IMR-90 (cell line): Measurements from ENCODE around the gene SEMA4B. TPM values are rescaled to one million over a fixed set of nuclear protein-coding genes. Genes with fewer than 3 reads are reported as not detected.

Experiments
- ATAC-seq: fragments of 200-7000 bp; cut with Tn5 transposase; 2 replicates; pipeline ENCODE4 v1.9.1; 2020; ENCODE audit warnings: low read depth, mild to moderate bottlenecking, moderate library complexity
- BruUV-seq: library from RNA; stranded (reverse); fragments of 400-500 nt; replicated peaks from 2 replicates; lab custom pipeline; 2021; lab: Mats Ljungman, UMichigan
- CTCF ChIA-PET: fragments of 300-600 bp; formaldehyde crosslinking; extraction: SDS; loops from one replicate; lab custom pipeline; 2021; ENCODE audit warnings: antibody characterized with exemption; lab: Yijun Ruan, JAX
- POLR2A ChIA-PET: fragments of 300-600 bp; sonication (Branson Sonifier 250); formaldehyde crosslinking; loops from one replicate; lab custom pipeline; 2022; ENCODE audit warnings: antibody characterized with exemption; ENCODE audit not compliant: unreplicated experiment; lab: Charles Lee
- DNase-seq: peaks from one replicate; pipeline ENCODE4 v3.0.0; 2013
- H2AFZ ChIP-seq: replicated peaks from 2 replicates; pipeline ENCODE3; 2013; ENCODE audit warnings: low read length, mild to moderate bottlenecking; ENCODE audit not compliant: poor library complexity
- H2AK5ac ChIP-seq: 2 replicates; pipeline ENCODE4 v1.6.1; 2013; ENCODE audit warnings: low read depth, low read length, inconsistent platforms
- H2AK9ac ChIP-seq: replicated peaks from 2 replicates; pipeline ENCODE3; 2013; ENCODE audit warnings: mild to moderate bottlenecking, low read depth, low read length, moderate library complexity; ENCODE audit not compliant: poor library complexity
- H2BK120ac ChIP-seq: 2 replicates; pipeline ENCODE4 v1.6.1; 2013; ENCODE audit warnings: low read depth, low read length, inconsistent platforms
- H2BK15ac ChIP-seq: 3 replicates; pipeline ENCODE4 v1.6.1; 2013; ENCODE audit warnings: low read depth, low read length, inconsistent platforms
- H2BK20ac ChIP-seq: 2 replicates; pipeline ENCODE4 v1.6.1; 2013; ENCODE audit warnings: low read depth, mild to moderate bottlenecking, inconsistent platforms, low read length, moderate library complexity
- H2BK5ac ChIP-seq: 2 replicates; pipeline ENCODE4 v1.6.1; 2013; ENCODE audit warnings: mild to moderate bottlenecking, low read depth, low read length, inconsistent platforms; ENCODE audit not compliant: poor library complexity, severe bottlenecking
- H3K14ac ChIP-seq: replicated peaks from 2 replicates; pipeline ENCODE4 v1.6.1; 2013; ENCODE audit warnings: low read depth, low read length, inconsistent platforms
- H3K18ac ChIP-seq: 2 replicates; pipeline ENCODE4 v1.6.1; 2013; ENCODE audit warnings: low read depth, low read length, control low read depth
- H3K23ac ChIP-seq: 2 replicates; pipeline ENCODE4 v1.6.1; 2013; ENCODE audit warnings: low read depth, low read length, inconsistent platforms
- H3K27ac ChIP-seq: 2 replicates; pipeline ENCODE4 v1.5.1; 2013; ENCODE audit warnings: mild to moderate bottlenecking, control low read depth, low read length; ENCODE audit not compliant: insufficient read depth
- H3K27me3 ChIP-seq: 2 replicates; pipeline ENCODE4 v1.6.1; 2013; ENCODE audit warnings: low read length; ENCODE audit not compliant: control insufficient read depth, insufficient read depth
- H3K36me3 ChIP-seq: 2 replicates; pipeline ENCODE4 v1.6.1; 2013; ENCODE audit warnings: low read length, mixed read lengths; ENCODE audit not compliant: control insufficient read depth, insufficient read depth
- H3K4ac ChIP-seq: 2 replicates; pipeline ENCODE4 v1.6.1; 2013; ENCODE audit warnings: low read depth, low read length, inconsistent platforms
- H3K4me1 ChIP-seq: 2 replicates; pipeline ENCODE4 v1.6.1; 2013; ENCODE audit warnings: low read length, mixed read lengths; ENCODE audit not compliant: control insufficient read depth, insufficient read depth
- H3K4me2 ChIP-seq: 2 replicates; pipeline ENCODE4 v1.6.1; 2013; ENCODE audit warnings: low read depth, mild to moderate bottlenecking, control low read depth, low read length, moderate library complexity
- H3K4me3 ChIP-seq: 2 replicates; pipeline ENCODE4 v1.5.1; 2013; ENCODE audit warnings: low read depth, mild to moderate bottlenecking, control low read depth, low read length, moderate library complexity; ENCODE audit not compliant: insufficient read depth
- H3K56ac ChIP-seq: 2 replicates; pipeline ENCODE4 v1.6.1; 2013; ENCODE audit warnings: low read length, inconsistent platforms; ENCODE audit not compliant: insufficient read depth; ENCODE audit errors: extremely low read depth
- H3K79me1 ChIP-seq, 2 experiments: 2 replicates each; pipeline ENCODE4 v1.6.1; 2013; ENCODE audit warnings: low read length in 2 of 2, inconsistent platforms in 1 of 2, low read depth in 1 of 2
- H3K9ac ChIP-seq: 2 replicates; pipeline ENCODE4 v1.6.1; 2013; ENCODE audit warnings: low read depth, low read length, control low read depth
- H3K9me1 ChIP-seq: 2 replicates; pipeline ENCODE4 v1.6.1; 2013; ENCODE audit warnings: low read length, inconsistent platforms; ENCODE audit not compliant: insufficient read depth
- H3K9me3 ChIP-seq: 2 replicates; pipeline ENCODE4 v1.6.1; 2013; ENCODE audit warnings: low read length; ENCODE audit not compliant: control insufficient read depth, insufficient read depth
- H4K20me1 ChIP-seq: 2 replicates; pipeline ENCODE4 v1.6.1; 2013; ENCODE audit warnings: low read length, inconsistent platforms; ENCODE audit not compliant: insufficient read depth
- H4K5ac ChIP-seq: 2 replicates; pipeline ENCODE4 v1.6.1; 2013; ENCODE audit warnings: mild to moderate bottlenecking, low read depth, low read length, control low read depth
- H4K8ac ChIP-seq, 2 experiments: 2 replicates each; pipeline ENCODE4 v1.6.1; 2013; ENCODE audit warnings: low read depth in 2 of 2, low read length in 2 of 2, control low read depth in 1 of 2, inconsistent platforms in 1 of 2
- H4K91ac ChIP-seq: 2 replicates; pipeline ENCODE4 v1.6.1; 2013; ENCODE audit warnings: low read depth, low read length, inconsistent platforms; ENCODE audit not compliant: insufficient read depth
- BHLHE40 ChIP-seq: fragments of 150-350 bp; IDR thresholded peaks from 2 replicates; pipeline ENCODE4 v1.6.1; 2016; ENCODE audit warnings: mild to moderate bottlenecking, low read depth, low read length
- CEBPB ChIP-seq: IDR thresholded peaks from 2 replicates; pipeline ENCODE4 v1.6.1; 2012; ENCODE audit warnings: low read depth, low read length, improper control_type of control experiment
- CHD1 ChIP-seq: IDR thresholded peaks from 2 replicates; pipeline ENCODE4 v1.6.1; 2012; ENCODE audit warnings: low read depth, low read length, improper control_type of control experiment
- CTCF ChIP-seq: conservative IDR thresholded peaks from 2 replicates; pipeline ENCODE4 v1.5.1; 2012; ENCODE audit warnings: mild to moderate bottlenecking, low read depth, low read length, improper control_type of control experiment
- ELK1 ChIP-seq: fragments of 150-350 bp; IDR thresholded peaks from 2 replicates; pipeline ENCODE4 v1.6.1; 2016; ENCODE audit warnings: low read depth, mild to moderate bottlenecking, low read length, moderate library complexity, borderline replicate concordance
- FOS ChIP-seq: fragments of 150-350 bp; IDR thresholded peaks from 2 replicates; pipeline ENCODE4 v1.6.1; 2016; ENCODE audit warnings: low read depth, low read length
- MAFK ChIP-seq: IDR thresholded peaks from 2 replicates; pipeline ENCODE4 v1.6.1; 2012; ENCODE audit warnings: low read depth, low read length, improper control_type of control experiment
- MAZ ChIP-seq: IDR thresholded peaks from 2 replicates; pipeline ENCODE4 v1.6.1; 2012; ENCODE audit warnings: low read depth, mild to moderate bottlenecking, low read length, improper control_type of control experiment, moderate library complexity, borderline replicate concordance
- MXI1 ChIP-seq: IDR thresholded peaks from 2 replicates; pipeline ENCODE4 v1.6.1; 2012; ENCODE audit warnings: low read depth, mild to moderate bottlenecking, low read length, moderate library complexity, borderline replicate concordance
- NFE2L2 ChIP-seq: fragments of 150-350 bp; IDR thresholded peaks from 2 replicates; pipeline ENCODE4 v1.6.1; 2016; ENCODE audit warnings: low read depth, mild to moderate bottlenecking, low read length
- POLR2A ChIP-seq: IDR thresholded peaks from 2 replicates; pipeline ENCODE4 v1.6.1; 2012; ENCODE audit warnings: mild to moderate bottlenecking, low read depth, low read length
- RAD21 ChIP-seq: IDR thresholded peaks from 2 replicates; pipeline ENCODE4 v1.6.1; 2012; ENCODE audit warnings: low read length, improper control_type of control experiment
- RCOR1 ChIP-seq: IDR thresholded peaks from 2 replicates; pipeline ENCODE4 v1.6.1; 2012; ENCODE audit warnings: mild to moderate bottlenecking, low read length, improper control_type of control experiment; ENCODE audit not compliant: insufficient replicate concordance
- RFX5 ChIP-seq: IDR thresholded peaks from 2 replicates; pipeline ENCODE4 v1.8.0; 2012; ENCODE audit warnings: low read depth, mild to moderate bottlenecking, low read length, moderate library complexity
- SMC3 ChIP-seq: fragments of 150-350 bp; IDR thresholded peaks from 2 replicates; pipeline ENCODE4 v1.6.1; 2016; ENCODE audit warnings: low read depth, mild to moderate bottlenecking, antibody characterized with exemption, low read length, moderate library complexity
- USF2 ChIP-seq: fragments of 150-350 bp; IDR thresholded peaks from 2 replicates; pipeline ENCODE4 v1.6.1; 2017; ENCODE audit warnings: mild to moderate bottlenecking, antibody characterized with exemption, low read length, low read depth
- WGBS, 2 experiments: methylation state at CpG; one replicate each; pipeline versions ENCODE4 v1.1.5 to v1.1.7; 2013; ENCODE audit warnings: missing lambda C conversion rate in 2 of 2; ENCODE audit not compliant: insufficient read length in 1 of 2; ENCODE audit errors: extremely low coverage in 2 of 2; 5-methylcytosine and 5-hydroxymethylcytosine counted together
- dilution Hi-C: fragments of 300-500 bp; cut with HindIII; formaldehyde crosslinking; loops from one replicate; pipeline ENCODE4 v1.14.3; 2018; ENCODE audit warnings: low sequenced_read_pairs; ENCODE audit not compliant: unreplicated experiment
- in situ Hi-C: fragments of 300-500 bp; cut with MboI; formaldehyde crosslinking; loops from 3 replicates; pipeline ENCODE4 v1.14.3; 2019; ENCODE audit warnings: low sequenced_read_pairs, inconsistent platforms, mixed read lengths
- intact Hi-C: fragments of 100-400 bp; cut with micrococcal nuclease; formaldehyde crosslinking; loops from 2 replicates; pipeline ENCODE4 v1.10.0; 2022
- polyA plus RNA-seq, 3 experiments: library from polyadenylated mRNA; depleted of rRNA; stranded (reverse); fragments of >200 nt; gene quantifications; 2 replicates each; pipeline ENCODE4 v1.2.3, GENCODE V29; 2012; ENCODE audit warnings: low replicate concordance in 1 of 3
- total RNA-seq: library from RNA; depleted of rRNA; stranded (reverse); fragments of >200 nt; gene quantifications from 2 replicates; pipeline ENCODE4 v1.2.3, GENCODE V29; 2012

Gene SEMA4B
- total and polyA plus RNA-seq, 2 of the 4 experiments (the other 2 are of a cell fraction), result 5.0 to 22.5 TPM

GRCh38 chr15:90211009-90211408 is 9.9 kb downstream of the SEMA4B start:
- H3K4me3 ChIP-seq, result no peak overlapping the region
- H4K91ac ChIP-seq, result peak overlapping the region; percentile 61; the same call in 1 of the 2 replicates
- H4K20me1 ChIP-seq, result no peaks in the 10 kb centered on the region; the same call in 1 of the 2 replicates
- DNase-seq, result no peak
- no peak overlapping the region for H3K4me2 ChIP-seq
- H3K36me3 ChIP-seq, result peaks cover 7% of the 10 kb centered on the region
- H2BK5ac ChIP-seq, result peak overlapping the region; percentile 69
- BruUV-seq, result no TSS peak
- no peak overlapping the region for H2BK15ac ChIP-seq
- H2BK120ac ChIP-seq, result no peak overlapping the region
- peak overlapping the region; percentile 36 to 85; a peak in 3 of 4 replicates for H4K8ac ChIP-seq
- ChIA-PET POLR2A (no interaction called here), CTCF (no interaction called here)
- H3K56ac ChIP-seq, result no peak overlapping the region
- peak overlapping the region; percentile 78 for H3K4ac ChIP-seq
- H3K23ac ChIP-seq, result 0 out of 2 replicates have a peak overlapping the region, but pooled peaks have one; percentile 63
- peak overlapping the region; percentile 90 for H3K14ac ChIP-seq
- no peak overlapping the region for H3K9ac ChIP-seq
- ATAC-seq, result no peak
- H3K79me1 ChIP-seq, result peaks cover 20 to 44% of the 10 kb centered on the region in 2 experiments
- no peak overlapping the region for H3K27ac ChIP-seq
- H3K18ac ChIP-seq, result no peak overlapping the region
- H3K9me3 ChIP-seq, result no peaks in the 10 kb centered on the region
- H4K5ac ChIP-seq, result peak overlapping the region; percentile 71; the same call in 1 of the 2 replicates
- intact Hi-C loops (no loop called here), dilution Hi-C loops (no loop called here), in situ Hi-C loops (no loop called here)
- H2AK5ac ChIP-seq, result peak overlapping the region; percentile 85; the same call in 1 of the 2 replicates
- no peak overlapping the region for H2BK20ac ChIP-seq
- peak overlapping the region; percentile 94 for H2AK9ac ChIP-seq
- no peak for TF ChIP-seq USF2
- TF ChIP-seq SMC3, result no peak
- TF ChIP-seq MAFK, result no peak
- no peak for TF ChIP-seq FOS
- no peak for TF ChIP-seq MAZ
- TF ChIP-seq NFE2L2, result no peak
- TF ChIP-seq RCOR1, result no peak
- TF ChIP-seq POLR2A, result no peak
- no peak for TF ChIP-seq CTCF
- TF ChIP-seq RFX5, result no peak
- TF ChIP-seq MXI1, result no peak
- no peak for TF ChIP-seq CHD1
- no peak for TF ChIP-seq ELK1
- TF ChIP-seq BHLHE40, result no peak
- TF ChIP-seq RAD21, result no peak
- TF ChIP-seq CEBPB, result no peak
- H2AFZ ChIP-seq, result no peak overlapping the region
- H3K4me1 ChIP-seq, result peaks cover 6% of the 10 kb centered on the region
- H3K9me1 ChIP-seq, result peaks cover 10% of the 10 kb centered on the region
- 100% methylated on average over 2 of the region's 9 CpGs; no CpG with 5 or more reads in 1 of the 2 experiments for WGBS, 2 experiments
- no peaks in the 10 kb centered on the region for H3K27me3 ChIP-seq
